ENCODE data around the gene KCNJ14.

KCNJ14 gene

GRCh38 chr19:48469289-48469881 lies 14.0 kb downstream of the KCNJ14 start, which contains the start of gene CYTH2:
TSS of gene CYTH2 (plus strand) at chr19:48469369. CDS start at chr19:48469508, 139 bp downstream.
- Histone ChIP-seq H3K4me1 (ENCODE audit: insufficient read depth, low read length, poor library complexity, severe bottlenecking) (peaks cover 18% of the 10 kb centered on the region), H3F3A (ENCODE audit: low read depth) (no peaks in the 10 kb centered on the region), H3K9me3 (ENCODE audit: insufficient read depth, low read depth, low read length) (no peaks in the 10 kb centered on the region), H3K36me3 (ENCODE audit: insufficient read depth, low read length) (peaks cover 36% of the 10 kb centered on the region; the same call in 1 of the 2 replicates), H3K27me3 (ENCODE audit: insufficient read depth, low read length, poor library complexity, severe bottlenecking) (no peaks in the 10 kb centered on the region), H3K9ac (ENCODE audit: low read depth, low read length, poor library complexity, severe bottlenecking) (peak within 1 kb of the TSS; percentile 96), H3K79me2 (ENCODE audit: insufficient read depth, low read length) (peaks cover 41% of the 10 kb centered on the region), H3K9me2 (replicated peaks; ENCODE audit: low read depth, low read length) (no peaks in the 10 kb centered on the region), H3K4me2 (ENCODE audit: low read depth, low read length, poor library complexity, severe bottlenecking) (peak within 1 kb of the TSS; percentile 98), H3K4me3 (ENCODE audit: low read length, poor library complexity, severe bottlenecking) (peak within 1 kb of the TSS; percentile 90), H4K20me1 (ENCODE audit: insufficient read depth, low read length, poor library complexity, severe bottlenecking) (peaks cover 33% of the 10 kb centered on the region), H2AFZ (ENCODE audit: low read length) (peak within 1 kb of the TSS; percentile 76)
- no peak for TF ChIP-seq EZH2phosphoT487 (IDR thresholded peaks at IDR 0.05; ENCODE audit: borderline replicate concordance)
- no peak for TF ChIP-seq CTCF (conservative IDR thresholded peaks at IDR 0.05; ENCODE audit: low read length)

DNA sequence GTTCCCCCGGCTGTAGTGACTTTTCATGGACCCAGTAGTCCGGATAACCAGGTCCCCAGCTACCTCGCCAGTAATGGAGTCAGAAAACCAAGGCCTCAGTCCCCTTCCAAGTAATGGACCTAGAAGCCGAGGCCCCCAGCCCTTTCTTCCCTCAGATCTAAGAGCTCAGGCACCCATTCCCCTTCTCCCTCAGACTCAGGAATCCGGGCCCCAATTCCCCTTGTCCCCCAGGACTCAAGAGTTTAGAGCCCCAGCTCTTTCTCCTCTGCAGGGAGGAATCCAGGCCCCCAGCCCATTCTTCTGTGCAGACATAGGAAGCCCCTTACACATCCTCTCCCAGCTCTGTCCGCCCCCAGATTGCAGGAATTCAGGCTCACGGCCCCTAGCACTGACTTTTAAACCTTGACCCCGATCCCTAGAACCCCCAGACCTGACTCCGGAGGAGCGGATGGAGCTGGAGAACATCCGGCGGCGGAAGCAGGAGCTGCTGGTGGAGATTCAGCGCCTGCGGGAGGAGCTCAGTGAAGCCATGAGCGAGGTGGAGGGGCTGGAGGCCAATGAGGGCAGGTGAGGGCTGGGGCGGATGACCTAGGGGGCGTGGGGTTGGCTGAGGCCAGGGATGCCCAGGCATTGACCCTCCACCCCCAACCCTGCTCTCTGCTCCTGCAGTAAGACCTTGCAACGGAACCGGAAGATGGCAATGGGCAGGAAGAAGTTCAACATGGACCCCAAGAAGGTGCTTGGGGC lies 14.7 kb downstream of the KCNJ14 start:
- Histone ChIP-seq H3K9me3 (ENCODE audit: insufficient read depth, low read depth, low read length) (no peaks in the 10 kb centered on the region), H3K9me2 (replicated peaks; ENCODE audit: low read depth, low read length) (no peaks in the 10 kb centered on the region), H3K4me3 (ENCODE audit: low read length, poor library complexity, severe bottlenecking) (peak overlapping the region; percentile 90), H3F3A (ENCODE audit: low read depth) (no peaks in the 10 kb centered on the region), H4K20me1 (ENCODE audit: insufficient read depth, low read length, poor library complexity, severe bottlenecking) (peaks cover 33% of the 10 kb centered on the region), H3K79me2 (ENCODE audit: insufficient read depth, low read length) (peaks cover 41% of the 10 kb centered on the region), H3K9ac (ENCODE audit: low read depth, low read length, poor library complexity, severe bottlenecking) (peak overlapping the region; percentile 96), H3K27me3 (ENCODE audit: insufficient read depth, low read length, poor library complexity, severe bottlenecking) (no peaks in the 10 kb centered on the region), H3K4me1 (ENCODE audit: insufficient read depth, low read length, poor library complexity, severe bottlenecking) (peaks cover 18% of the 10 kb centered on the region), H2AFZ (ENCODE audit: low read length) (no peak overlapping the region), H3K36me3 (ENCODE audit: insufficient read depth, low read length) (peaks cover 43% of the 10 kb centered on the region; the same call in 1 of the 2 replicates), H3K4me2 (ENCODE audit: low read depth, low read length, poor library complexity, severe bottlenecking) (peak overlapping the region; percentile 98)
- TF ChIP-seq CTCF (conservative IDR thresholded peaks at IDR 0.05; ENCODE audit: low read length), result no peak
- no peak for TF ChIP-seq EZH2phosphoT487 (IDR thresholded peaks at IDR 0.05; ENCODE audit: borderline replicate concordance)

- peaks cover 18% of the 10 kb centered on the region for H3K4me1 ChIP-seq (ENCODE audit: insufficient read depth, low read length, poor library complexity, severe bottlenecking)
- no peaks in the 10 kb centered on the region for H3K9me3 ChIP-seq (ENCODE audit: insufficient read depth, low read depth, low read length)
- peaks cover 50% of the 10 kb centered on the region; the same call in 1 of the 2 replicates for H3K36me3 ChIP-seq (ENCODE audit: insufficient read depth, low read length)
- peak overlapping the region; percentile 90 for H3K4me3 ChIP-seq (ENCODE audit: low read length, poor library complexity, severe bottlenecking)
- peak overlapping the region; percentile 98 for H3K4me2 ChIP-seq (ENCODE audit: low read depth, low read length, poor library complexity, severe bottlenecking)
- no peak for TF ChIP-seq CTCF (conservative IDR thresholded peaks at IDR 0.05; ENCODE audit: low read length)
- TF ChIP-seq EZH2phosphoT487 (IDR thresholded peaks at IDR 0.05; ENCODE audit: borderline replicate concordance), result no peak
- no peaks in the 10 kb centered on the region for H3F3A ChIP-seq (ENCODE audit: low read depth)
- no peaks in the 10 kb centered on the region for H3K9me2 ChIP-seq (replicated peaks; ENCODE audit: low read depth, low read length)
- H3K27me3 ChIP-seq (ENCODE audit: insufficient read depth, low read length, poor library complexity, severe bottlenecking), result no peaks in the 10 kb centered on the region
- H3K79me2 ChIP-seq (ENCODE audit: insufficient read depth, low read length), result peaks cover 41% of the 10 kb centered on the region
- H4K20me1 ChIP-seq (ENCODE audit: insufficient read depth, low read length, poor library complexity, severe bottlenecking), result peaks cover 33% of the 10 kb centered on the region
- H3K9ac ChIP-seq (ENCODE audit: low read depth, low read length, poor library complexity, severe bottlenecking), result peak overlapping the region; percentile 96
- no peak overlapping the region for H2AFZ ChIP-seq (ENCODE audit: low read length)
Measured at GRCh38 chr19:48470856-48471255, 15.5 kb downstream of the KCNJ14 start.

Measured in Loucy (cell line).